HG03139 (cell line): ENCODE results near the gene IGSF9B.

Source experiments
- ATAC-seq: cut with Tn5 transposase; IDR thresholded peaks from one replicate; pipeline ENCODE4 v1.9.1; 2021; ENCODE audit not compliant: unreplicated experiment

IGSF9B gene

GRCh38 chr11:133957900-133958299, 1.1 kb upstream of the IGSF9B start:
- no peak for ATAC-seq

- no peak for ATAC-seq
These were observed 785 bp downstream of the IGSF9B start for GRCh38 chr11:133955945-133956421.

- no peak for ATAC-seq
These were observed 1.5 kb downstream of the IGSF9B start for GRCh38 chr11:133955081-133955891.

- no peak for ATAC-seq
These were observed 2.8 kb downstream of the IGSF9B start for GRCh38 chr11:133953999-133954398.

- no peak for ATAC-seq
These were observed 3.2 kb downstream of the IGSF9B start for GRCh38 chr11:133953547-133953946.

- ATAC-seq: no peak
These were observed 4.3 kb downstream of the IGSF9B start for GRCh38 chr11:133952199-133953190.

GRCh38 chr11:133951327-133952198, 5.2 kb downstream of the IGSF9B start:
- ATAC-seq: no peak

GRCh38 chr11:133950874-133951326, 5.9 kb downstream of the IGSF9B start:
- ATAC-seq: no peak

GRCh38 chr11:133950421-133950820, 6.3 kb downstream of the IGSF9B start:
- ATAC-seq: no peak

GRCh38 chr11:133949129-133949528, 7.6 kb downstream of the IGSF9B start:
- ATAC-seq: no peak

GRCh38 chr11:133948711-133949110, 8.1 kb downstream of the IGSF9B start:
- no peak for ATAC-seq

- no peak for ATAC-seq
These were observed 9.4 kb downstream of the IGSF9B start for GRCh38 chr11:133947321-133947756.

GRCh38 chr11:133946541-133947318, 10.0 kb downstream of the IGSF9B start:
- no peak for ATAC-seq

- no peak for ATAC-seq
These were observed 10.7 kb downstream of the IGSF9B start for GRCh38 chr11:133946051-133946450.

GRCh38 chr11:133945087-133945974, 11.4 kb downstream of the IGSF9B start:
- ATAC-seq: no peak

GRCh38 chr11:133943950-133944698, 12.6 kb downstream of the IGSF9B start:
- ATAC-seq: no peak

- ATAC-seq: no peak
These were observed 14.2 kb downstream of the IGSF9B start for GRCh38 chr11:133942577-133942976.

- no peak for ATAC-seq
These were observed 15.2 kb downstream of the IGSF9B start for GRCh38 chr11:133941546-133941945.
